Psoas muscle (tissue), 8 donors: ENCODE results near the gene OTOA. TPM values are rescaled to one million over a fixed set of nuclear protein-coding genes. Genes with fewer than 3 reads are reported as not detected.
"Not testable (repeated sequence)": the region's sequence is repeated elsewhere in the genome, so short reads cannot be mapped to it uniquely, and the experiment has no call there.

Source experiments
- ATAC-seq, 4 donors: fragments of 200-7000 bp; cut with Tn5 transposase; one replicate each; pipeline ENCODE4 v1.9.1; 2020; ENCODE audit warnings: moderate library complexity in 3 of 4, mild to moderate bottlenecking in 2 of 4
- DNase-seq, 2 donors: peaks; one replicate each; pipeline ENCODE4 v3.0.0-alpha.2; 2020
- H3K27ac ChIP-seq: fragments of 200-600 bp; one replicate; pipeline ENCODE4 v1.8.0; 2022
- H3K27me3 ChIP-seq, 3 donors: fragments of 200-600 bp in 1 of 3; one replicate each; pipeline versions ENCODE4 v1.6.1 to v1.8.0; 2013 to 2022; ENCODE audit warnings: low read length in 2 of 3, mild to moderate bottlenecking in 2 of 3, moderate library complexity in 1 of 3; ENCODE audit not compliant: insufficient read depth in 3 of 3
- H3K36me3 ChIP-seq, 2 donors: fragments of 200-600 bp in 1 of 2; one replicate each; pipeline versions ENCODE4 v1.6.1 to v1.8.0; 2013 to 2022; ENCODE audit warnings: low read depth in 1 of 2, mild to moderate bottlenecking in 1 of 2, moderate library complexity in 1 of 2; ENCODE audit not compliant: insufficient read depth in 1 of 2
- H3K4me1 ChIP-seq: fragments of 200-600 bp; one replicate; pipeline ENCODE4 v1.8.0; 2022
- H3K4me3 ChIP-seq: fragments of 200-600 bp; one replicate; pipeline ENCODE4 v1.8.0; 2022; ENCODE audit warnings: mild to moderate bottlenecking
- H3K9me3 ChIP-seq: fragments of 200-600 bp; one replicate; pipeline ENCODE4 v1.8.0; 2022
- WGBS, 3 donors: extraction: QIAGEN DNeasy Blood & Tissue Kit; methylation state at CpG; one replicate each; pipeline versions ENCODE4 v1.1.6 to v1.1.7; 2013; 5-methylcytosine and 5-hydroxymethylcytosine counted together
- intact Hi-C, 2 donors: fragments of 100-400 bp; cut with DNase I; formaldehyde crosslinking; loops; one replicate each; pipeline versions ENCODE4 v1.11.0 to v1.14.2; 2022
- polyA plus RNA-seq, 3 donors: library from polyadenylated mRNA; stranded (reverse); fragments of 200-250 nt; gene quantifications; one replicate each; pipeline ENCODE4 v1.2.3, GENCODE V29; 2013
- total RNA-seq, 4 donors: library from RNA; stranded (reverse); fragmentation: NEBNext Ultra II Directional in 2 of 4; extraction: Animal tissue kit (Norgen Biotek cat#: 25700) in 2 of 4; gene quantifications; one replicate each; pipeline versions ENCODE4 v1.2.1 to v1.2.4, GENCODE V29; 2021 to 2023
- TF ChIP-seq, protein P1 (sequence below): fragments of 200-600 bp; IDR thresholded peaks from one replicate; pipeline ENCODE4 v1.8.0; 2022; ENCODE audit warnings: antibody characterized with exemption
- donor health status: healthy with polysubstance abuse.
- donor health status: DM: no; HTN: no; CAD: no; lungs with moderate emphysema.
- donor health status: Bipolar disorder and iron deficiency.
- donor health status: healthy.
- donor health status: DM: yes; HTN: yes; CAD: no.
- donor health status: DM: no; HTN: no; CAD: no.
- donor health status: DM: no; HTN: no; CAD: no.
- donor health status: DM: yes; HTN: yes; CAD: no.

OTOA gene
- total and polyA plus RNA-seq, 7 donors = 0.04 to 0.21 (median 0.06) TPM; not detected in 2

DNA sequence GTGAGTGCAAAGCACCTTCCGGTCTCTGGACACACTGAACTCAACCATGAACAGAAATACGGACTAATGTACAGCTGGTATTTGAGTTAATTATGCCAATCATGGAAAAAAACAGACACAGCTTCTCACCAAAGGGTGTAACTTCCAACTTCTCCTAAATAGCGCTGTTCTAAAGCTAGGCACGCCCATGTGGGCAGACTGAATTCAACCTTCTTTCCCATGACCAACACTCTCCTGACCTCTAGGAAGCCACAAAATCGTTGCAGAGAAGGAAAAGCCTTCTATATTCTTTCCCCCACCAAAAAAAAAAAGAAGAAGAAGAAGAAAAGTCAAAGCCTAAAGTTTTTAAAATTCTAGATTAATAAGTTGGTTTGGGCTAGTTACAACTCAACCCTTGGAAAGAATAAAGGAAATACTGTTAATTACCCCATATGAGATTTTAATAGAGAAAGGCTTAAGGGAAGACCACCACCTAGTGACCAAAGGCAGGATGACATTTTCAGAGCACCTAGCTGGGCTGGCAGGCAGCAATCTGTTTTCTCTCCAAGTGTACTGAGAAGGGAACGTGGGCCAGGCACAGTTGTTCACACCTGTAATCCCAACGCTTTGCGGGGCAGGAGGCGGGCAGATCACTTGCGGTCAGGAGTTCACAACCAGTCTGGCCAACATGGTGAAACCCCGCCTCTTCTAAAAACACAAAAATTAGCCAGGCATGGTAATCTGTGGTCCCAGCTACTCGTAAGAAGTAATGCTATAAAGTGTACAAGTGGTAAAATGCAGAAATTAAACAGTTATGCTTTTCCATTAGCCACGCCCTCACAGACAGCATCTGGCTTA is 138.0 kb downstream of the OTOA start:
- H3K27ac ChIP-seq, H3K36me3 ChIP-seq, H3K4me1 ChIP-seq, H3K4me3 ChIP-seq, DNase-seq, H3K9me3 ChIP-seq, H3K27me3 ChIP-seq, intact Hi-C loops: not testable (repeated sequence)
- peak; percentile 52 to 68 (median 64) for ATAC-seq
- 47 to 65% (median 56%) methylated on average over 11 of the region's 13 CpGs for WGBS, 3 donors
- TF ChIP-seq, protein P1, sequence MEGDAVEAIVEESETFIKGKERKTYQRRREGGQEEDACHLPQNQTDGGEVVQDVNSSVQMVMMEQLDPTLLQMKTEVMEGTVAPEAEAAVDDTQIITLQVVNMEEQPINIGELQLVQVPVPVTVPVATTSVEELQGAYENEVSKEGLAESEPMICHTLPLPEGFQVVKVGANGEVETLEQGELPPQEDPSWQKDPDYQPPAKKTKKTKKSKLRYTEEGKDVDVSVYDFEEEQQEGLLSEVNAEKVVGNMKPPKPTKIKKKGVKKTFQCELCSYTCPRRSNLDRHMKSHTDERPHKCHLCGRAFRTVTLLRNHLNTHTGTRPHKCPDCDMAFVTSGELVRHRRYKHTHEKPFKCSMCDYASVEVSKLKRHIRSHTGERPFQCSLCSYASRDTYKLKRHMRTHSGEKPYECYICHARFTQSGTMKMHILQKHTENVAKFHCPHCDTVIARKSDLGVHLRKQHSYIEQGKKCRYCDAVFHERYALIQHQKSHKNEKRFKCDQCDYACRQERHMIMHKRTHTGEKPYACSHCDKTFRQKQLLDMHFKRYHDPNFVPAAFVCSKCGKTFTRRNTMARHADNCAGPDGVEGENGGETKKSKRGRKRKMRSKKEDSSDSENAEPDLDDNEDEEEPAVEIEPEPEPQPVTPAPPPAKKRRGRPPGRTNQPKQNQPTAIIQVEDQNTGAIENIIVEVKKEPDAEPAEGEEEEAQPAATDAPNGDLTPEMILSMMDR = peak; percentile 42

DNA sequence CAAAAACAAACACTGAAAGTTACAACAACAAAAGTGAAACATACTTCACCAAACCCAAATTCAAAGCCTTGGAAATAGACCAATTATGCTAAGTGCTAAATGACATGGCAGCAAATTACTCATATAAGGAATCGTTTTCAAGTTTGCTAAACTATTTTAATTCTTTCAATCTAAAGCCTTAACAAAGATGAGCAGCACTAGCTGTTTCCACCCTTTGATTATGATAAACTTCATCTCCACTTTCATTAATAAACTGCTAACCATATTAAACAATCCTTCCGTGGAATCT is 138.6 kb downstream of the OTOA start:
- WGBS, 3 donors = 55 to 82% (median 67%) methylated on average over 2 of the region's 2 CpGs
- H3K36me3 ChIP-seq = not testable (repeated sequence)

More for the DNA sequence above, 138.6 kb downstream of the OTOA start:
- H3K27ac ChIP-seq, H3K27me3 ChIP-seq, ATAC-seq, H3K9me3 ChIP-seq, H3K4me3 ChIP-seq, H3K4me1 ChIP-seq, DNase-seq, intact Hi-C loops: not testable (repeated sequence)

Other genes starting within 250 kb of the OTOA start
- 10 to 100 TPM; 55.0 to 76.9 (median 71.1) TPM for gene METTL9, start 64.4 kb upstream of the OTOA start, total RNA-seq
- 100 to 1,000 TPM in 1 of 3 donors, 10 to 100 TPM in 2; 54.4 to 134 (median 90.7) TPM for gene METTL9, start 64.4 kb upstream of the OTOA start, polyA plus RNA-seq
- gene IGSF6, start 11.4 kb upstream of the OTOA start, total RNA-seq = 1 to 10 TPM; 1.4 to 3.0 (median 1.6) TPM
- under 1 TPM; 0.15 to 0.23 (median 0.17) TPM for gene IGSF6, start 11.4 kb upstream of the OTOA start, polyA plus RNA-seq
- 10 to 100 TPM; 28.9 to 54.5 (median 46.5) TPM for gene NPIPB4, start 193.8 kb downstream of the OTOA start, total RNA-seq
- gene NPIPB4, start 193.8 kb downstream of the OTOA start, polyA plus RNA-seq = 10 to 100 TPM in 2 of 3 donors, 1 to 10 TPM in 1; 7.9 to 12.3 (median 10.0) TPM